Hippocampal formation (tissue), 2 donors: ENCODE data around the gene C8A.

Source experiments
- DNase-seq, 2 donors: peaks; one replicate each; lab custom pipeline; 2025; lab: John Stamatoyannopoulos, UW

Gene C8A

DNA sequence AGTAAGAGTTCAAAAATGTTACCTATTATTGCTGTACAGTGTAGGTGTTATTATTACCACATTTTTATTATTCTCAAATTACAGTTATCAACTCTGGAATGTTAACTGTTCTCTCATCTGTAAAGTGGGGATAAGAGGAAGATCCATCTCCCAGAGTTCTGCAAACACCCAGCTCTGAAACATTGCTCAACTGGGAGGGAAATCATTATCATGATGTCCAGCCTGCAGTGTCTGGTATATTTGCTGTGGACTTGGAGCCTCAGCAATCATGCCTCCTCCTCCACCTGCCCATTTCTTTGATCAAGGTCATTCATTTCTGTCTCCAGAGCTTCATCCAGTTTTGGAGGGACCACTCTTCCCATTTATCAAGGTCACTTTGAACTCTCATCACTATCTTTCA is 39.4 kb downstream of the C8A start:
- no peak for DNase-seq

DNA sequence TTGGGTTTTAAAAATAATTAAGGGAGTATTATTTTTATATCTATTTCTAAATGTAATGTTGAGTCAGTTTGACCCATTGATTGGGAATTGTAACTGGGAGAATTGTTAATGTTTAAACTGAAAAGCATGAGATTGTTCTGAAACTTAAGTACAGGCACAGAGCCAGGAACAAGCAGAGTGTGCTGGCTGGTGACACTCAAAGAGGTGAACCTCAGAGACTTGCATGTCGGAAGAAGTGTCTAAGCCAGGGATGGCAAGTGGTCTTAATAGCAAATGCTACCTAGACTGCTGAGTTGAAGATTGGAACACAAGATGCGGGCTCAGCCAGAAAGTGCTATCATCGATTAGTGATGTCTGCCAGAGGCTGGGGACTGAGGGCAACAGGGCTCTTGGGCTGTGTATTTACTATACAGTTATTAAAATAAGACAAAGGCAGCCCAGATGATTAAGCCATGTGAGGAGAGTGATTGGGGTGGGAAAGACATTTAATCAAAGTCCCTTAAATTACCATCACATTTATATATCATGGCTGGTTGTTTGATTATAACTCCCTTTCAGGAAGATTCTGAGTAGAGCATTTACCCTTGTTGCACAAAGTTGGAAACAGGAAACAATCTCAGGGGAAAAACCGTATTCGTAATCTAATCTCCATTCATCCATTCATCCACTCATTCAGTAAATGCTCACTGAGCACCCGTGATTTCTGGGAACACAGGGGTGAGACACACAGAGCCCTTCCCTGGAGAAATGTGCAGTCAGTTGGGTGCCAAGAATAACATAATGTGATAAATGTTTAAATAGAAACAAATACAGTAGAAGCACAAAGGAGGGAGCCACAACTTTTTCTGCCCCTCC is 42.8 kb downstream of the C8A start:
- DNase-seq: no peak

GRCh38 chr1:56898005-56898373 is 43.4 kb downstream of the C8A start:
- DNase-seq: no peak

DNA sequence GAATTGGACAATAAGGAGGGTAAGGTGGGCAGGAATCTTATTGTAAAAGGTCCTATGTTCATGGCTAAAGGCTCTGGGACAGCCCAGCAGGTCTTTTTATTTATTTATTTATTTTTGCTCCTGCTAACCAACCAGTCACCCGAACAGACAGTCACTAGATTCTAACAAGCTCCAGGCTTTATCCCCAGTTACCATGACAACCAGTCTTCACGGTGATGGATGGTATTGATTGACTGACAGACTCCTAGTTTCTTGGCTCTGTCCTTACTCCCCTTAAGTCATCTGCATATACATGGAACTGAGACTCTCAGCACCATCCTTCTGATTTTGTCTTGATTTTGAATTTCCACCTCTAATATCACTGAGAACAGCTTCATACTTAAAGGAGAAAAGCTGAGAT is 44.3 kb downstream of the C8A start:
- DNase-seq: no peak

GRCh38 chr1:56901716-56902115 is 47.1 kb downstream of the C8A start:
- DNase-seq: no peak

DNA sequence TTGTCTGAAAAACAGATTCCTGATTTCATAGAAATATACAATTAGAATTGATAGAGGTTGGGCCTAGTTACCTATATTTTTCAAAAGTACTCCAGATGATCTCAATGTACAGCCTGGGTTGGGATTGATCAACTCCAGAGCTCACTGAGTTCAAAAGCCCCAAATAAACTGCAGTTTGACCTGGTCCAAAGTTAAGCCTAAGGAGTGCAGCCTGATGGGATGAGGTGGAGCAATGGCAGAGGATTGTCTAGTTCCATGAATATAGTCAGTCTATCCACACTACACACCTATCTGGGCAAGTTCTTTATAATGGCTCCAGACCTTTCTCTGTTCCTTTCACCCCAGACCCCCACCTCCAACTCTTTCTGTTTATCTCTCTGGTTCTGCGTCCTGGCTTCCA is 49.2 kb downstream of the C8A start:
- no peak for DNase-seq

DNA sequence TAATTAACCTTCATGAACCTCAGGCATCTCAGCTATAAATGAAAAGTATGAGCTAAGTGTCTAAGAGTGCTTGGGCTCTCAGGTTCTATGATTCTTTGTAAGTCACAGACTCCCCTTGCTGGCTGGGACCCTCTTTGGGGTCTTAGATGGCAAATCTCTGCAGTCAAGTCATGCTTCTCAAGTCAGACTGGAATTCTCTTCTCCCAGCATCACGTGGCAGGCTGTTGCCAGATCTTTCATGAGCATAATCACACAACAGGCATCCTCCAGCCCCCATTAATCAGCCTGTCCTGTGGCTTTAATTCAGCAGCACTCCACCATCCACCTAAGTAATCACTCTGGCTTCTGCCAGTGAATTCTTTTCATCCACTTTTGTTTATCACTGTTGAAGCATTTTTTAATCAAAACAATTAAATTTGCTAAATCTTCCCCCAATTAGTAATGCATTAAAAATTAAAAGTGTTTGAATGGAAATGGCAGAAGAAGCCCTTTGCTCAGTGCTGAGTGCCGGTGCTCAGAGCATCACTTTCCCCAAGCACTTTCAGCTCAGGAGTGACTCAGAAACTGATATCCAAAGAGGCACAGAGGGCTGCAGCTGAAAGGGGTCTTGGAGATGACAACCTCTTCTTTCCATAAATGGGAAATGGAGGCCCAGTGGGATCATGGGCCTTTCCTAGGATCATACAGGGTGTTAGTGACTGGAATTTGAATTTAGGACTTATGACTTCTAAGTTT is 50.2 kb downstream of the C8A start:
- no peak for DNase-seq

- DNase-seq: no peak
Observed at GRCh38 chr1:56905667-56906066, 51.1 kb downstream of the C8A start.

DNA sequence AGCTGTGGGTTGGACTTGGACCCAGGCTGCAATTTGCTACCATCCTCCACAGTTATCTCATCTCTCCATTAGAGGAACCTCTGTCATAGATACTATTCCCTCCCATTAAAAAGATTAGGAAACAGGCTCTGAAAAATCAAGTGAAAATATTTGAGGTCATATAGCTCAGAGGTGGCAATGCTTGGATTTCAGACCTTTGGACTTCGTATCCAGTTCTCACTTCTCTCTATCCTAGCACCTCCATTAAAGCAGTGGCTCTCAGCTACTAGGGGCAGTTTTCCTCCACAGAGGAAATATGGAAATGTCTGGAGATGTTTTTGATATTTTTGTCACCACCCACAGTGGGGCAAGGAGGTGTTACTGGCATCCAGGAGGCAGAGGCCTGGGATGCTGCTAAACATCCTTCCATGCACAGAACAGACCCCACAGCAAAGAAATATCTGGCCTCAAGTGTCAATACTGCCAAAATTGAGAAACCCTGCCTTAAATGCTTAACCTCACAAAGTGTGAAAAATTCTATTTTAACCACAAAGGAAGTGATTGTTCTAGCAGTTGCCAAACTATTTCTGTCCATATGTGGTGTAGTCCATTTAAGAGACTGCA is 54.1 kb downstream of the C8A start:
- DNase-seq: no peak

DNA sequence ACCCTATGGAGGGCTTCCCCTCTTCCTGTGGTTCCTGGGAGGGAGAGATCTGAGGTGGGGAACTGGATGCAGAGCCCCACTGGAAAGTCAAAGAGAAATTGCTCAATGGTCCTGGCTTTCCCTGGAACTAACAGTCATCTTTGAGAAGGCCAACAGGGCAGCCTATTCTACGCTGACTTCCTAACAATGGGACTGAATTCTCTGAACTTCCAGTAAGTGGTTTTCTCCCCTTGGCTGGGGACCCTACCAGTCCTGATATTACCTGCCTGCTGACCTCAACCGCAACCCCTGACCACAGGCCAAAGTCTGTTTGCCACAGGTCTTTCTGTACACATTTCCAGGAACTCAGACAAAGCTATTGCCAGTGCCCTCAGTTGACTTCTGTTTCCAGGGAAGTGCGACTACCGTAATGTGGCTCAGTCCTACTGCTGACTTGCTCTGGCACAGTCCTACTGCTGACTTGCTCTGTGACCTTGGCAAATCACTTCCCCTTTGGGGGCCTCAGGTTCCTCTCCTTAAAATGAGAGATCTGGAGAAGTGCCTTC is 55.9 kb downstream of the C8A start:
- no peak for DNase-seq

DNA sequence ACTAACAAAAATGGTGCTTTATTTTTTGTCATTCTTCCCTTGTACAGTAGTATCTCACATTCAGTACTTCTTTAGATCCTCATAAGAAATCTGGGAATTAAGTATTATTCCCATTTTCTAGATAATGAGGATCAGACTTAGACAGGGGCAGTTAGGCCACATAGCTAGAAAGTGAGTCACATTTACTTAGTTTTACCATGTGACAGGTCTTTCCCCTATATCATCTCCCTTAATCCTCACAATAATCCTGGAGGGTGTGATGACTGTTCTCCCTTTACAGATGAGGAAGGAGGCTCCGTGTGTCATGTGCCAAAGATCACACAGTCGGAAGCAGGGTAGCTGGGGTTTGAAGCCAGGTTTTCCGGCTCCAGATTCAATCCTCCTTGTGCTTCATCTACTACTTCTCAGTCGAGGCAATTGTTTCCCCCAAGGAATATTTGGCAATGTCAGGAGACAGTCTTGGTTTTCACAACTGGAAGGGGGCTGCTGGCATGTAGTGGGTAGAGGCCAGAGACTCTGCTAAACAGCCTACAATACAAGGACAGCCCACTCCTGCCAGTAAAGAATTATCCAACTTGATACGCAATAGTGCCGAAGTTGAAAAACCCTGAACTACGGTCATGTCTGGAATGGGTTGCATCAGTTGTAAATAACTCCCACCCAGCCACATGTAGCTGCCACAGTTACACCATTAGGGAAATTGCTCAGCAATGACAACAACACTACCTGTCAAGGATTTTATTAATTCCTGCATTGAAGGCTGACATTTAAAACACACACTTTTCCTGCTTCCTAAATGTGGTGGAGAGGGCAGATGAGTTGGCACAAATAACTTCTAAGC is 56.7 kb downstream of the C8A start:
- no peak for DNase-seq

DNA sequence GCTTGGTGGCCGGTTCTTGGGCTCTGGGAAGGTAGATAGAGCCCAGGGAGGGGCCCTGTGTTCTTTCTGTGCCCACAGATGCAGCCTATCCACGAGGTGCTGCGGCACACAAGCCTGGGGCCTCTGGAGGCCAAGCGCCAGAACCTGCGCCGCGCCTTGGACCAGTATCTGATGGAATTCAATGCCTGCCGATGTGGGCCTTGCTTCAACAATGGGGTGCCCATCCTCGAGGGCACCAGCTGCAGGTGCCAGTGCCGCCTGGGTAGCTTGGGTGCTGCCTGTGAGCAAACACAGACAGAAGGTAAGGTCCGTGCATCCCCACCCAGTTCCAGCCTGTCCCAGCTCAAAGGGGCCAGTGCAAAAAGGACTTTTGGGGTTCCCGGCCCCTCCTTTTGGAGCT is 57.7 kb downstream of the C8A start:
- no peak for DNase-seq

DNA sequence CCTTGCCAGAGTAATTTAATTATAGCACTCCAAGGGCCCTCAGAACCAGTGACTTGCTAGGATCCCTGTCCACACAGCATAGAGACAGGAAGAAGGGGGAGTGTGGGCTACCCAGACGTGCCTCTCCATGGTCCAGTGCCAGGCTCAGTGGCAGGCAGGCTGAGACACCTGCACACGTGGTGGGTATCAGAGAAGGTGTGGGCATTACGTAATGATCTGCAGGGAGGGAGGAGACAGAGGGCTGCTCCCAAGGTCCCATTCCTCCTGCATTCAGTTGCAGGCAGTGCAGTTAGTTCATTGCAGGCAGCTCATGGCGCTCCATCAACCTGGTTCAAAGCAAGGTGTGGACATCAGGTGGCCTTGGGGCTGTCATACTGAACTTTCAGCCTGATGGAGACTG is 61.4 kb downstream of the C8A start:
- no peak for DNase-seq

- DNase-seq: no peak
Observed at GRCh38 chr1:56916630-56917029, 62.0 kb downstream of the C8A start.

DNA sequence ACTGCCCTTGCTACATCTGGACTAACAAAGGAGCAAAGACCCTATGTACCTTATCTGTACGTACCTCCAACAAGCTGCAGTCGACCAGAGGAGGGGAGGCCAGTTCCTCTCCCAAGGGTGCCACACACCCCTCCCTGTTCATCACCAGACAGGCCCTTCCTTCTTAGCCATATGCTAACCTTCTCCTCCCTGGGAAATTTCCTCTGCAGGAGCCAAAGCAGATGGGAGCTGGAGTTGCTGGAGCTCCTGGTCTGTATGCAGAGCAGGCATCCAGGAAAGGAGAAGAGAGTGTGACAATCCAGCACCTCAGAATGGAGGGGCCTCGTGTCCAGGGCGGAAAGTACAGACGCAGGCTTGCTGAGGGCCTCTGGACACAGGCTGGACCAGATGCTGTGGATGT is 62.8 kb downstream of the C8A start:
- no peak for DNase-seq

DNA sequence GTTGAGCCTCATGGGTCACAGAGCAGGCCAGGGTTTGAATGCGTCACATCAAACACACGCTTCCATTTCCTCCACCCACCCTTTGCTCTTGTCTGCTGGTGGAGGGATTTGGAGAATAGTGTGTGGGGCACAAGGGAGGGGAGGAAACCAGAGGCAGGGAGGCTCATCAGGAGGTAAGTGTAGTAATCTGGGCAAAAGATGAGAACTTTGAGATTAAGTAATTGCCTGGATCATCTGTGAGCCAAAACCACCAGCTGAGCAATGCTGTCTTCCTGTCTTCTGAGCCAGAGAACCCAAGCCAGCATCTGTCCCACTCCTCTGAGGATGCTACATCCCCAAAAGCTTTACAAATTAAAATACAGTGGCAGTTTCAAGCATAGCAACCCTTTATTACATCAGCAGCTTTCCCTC is 66.0 kb downstream of the C8A start:
- DNase-seq: no peak

DNA sequence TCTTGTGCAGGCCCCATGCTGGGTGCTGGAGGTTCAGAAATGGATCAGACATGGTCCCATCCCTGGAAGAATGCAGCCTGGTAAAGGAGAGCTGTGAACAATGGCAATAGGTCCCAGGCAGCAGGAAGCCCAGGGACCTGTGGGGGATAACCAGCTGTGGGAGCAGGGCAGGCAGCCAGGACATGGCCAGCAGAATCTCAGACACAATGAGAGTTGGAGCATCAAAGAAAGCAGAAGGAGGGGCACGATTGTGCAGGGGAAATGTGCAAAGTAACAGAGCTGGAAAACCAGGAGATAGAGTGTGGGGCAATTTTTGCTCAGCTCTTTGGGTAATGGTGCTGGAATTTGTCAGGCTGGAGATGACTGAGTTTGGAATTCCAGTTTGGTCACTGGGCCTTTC is 66.9 kb downstream of the C8A start:
- no peak for DNase-seq

DNA sequence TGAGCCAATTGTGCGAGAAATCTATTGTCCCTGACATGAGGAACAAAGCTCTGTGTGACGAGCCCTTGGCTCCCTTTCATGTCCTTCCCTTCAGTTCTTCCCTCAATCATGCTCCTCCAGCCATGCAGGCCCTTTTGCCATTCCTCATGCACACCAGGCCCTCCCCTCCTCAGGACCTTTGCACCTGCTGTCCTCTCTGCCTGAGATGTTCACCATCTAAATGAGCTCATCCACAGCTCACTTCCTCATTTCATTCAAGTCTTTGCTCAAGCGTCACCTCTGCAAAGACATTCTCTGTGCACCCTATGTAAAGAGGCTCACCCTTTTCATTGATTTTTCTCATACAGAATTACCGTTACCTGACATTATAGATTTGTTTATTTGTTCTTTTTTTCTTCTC is 67.5 kb downstream of the C8A start:
- DNase-seq: no peak

DNA sequence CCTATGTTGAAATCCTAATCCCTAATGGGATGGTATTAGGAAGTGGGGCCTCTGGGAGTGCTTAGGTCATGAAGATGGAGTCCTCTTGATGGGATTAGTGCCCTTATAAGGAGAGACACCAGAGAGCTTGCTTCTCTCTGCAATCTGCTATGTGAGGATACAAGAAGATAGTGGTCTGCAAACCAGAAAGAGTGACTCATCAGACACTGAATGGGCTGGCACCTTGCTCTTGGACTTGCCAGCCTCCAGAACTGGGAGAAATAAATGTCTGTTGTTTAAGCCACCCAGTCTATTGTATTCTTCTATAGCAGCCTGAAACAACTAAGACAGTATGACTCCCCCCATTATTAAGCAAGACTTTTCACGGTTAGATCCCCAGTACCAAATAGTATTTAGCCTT is 67.9 kb downstream of the C8A start:
- DNase-seq: no peak

- no peak for DNase-seq
Observed at GRCh38 chr1:56923201-56923600, 68.6 kb downstream of the C8A start.

DNA sequence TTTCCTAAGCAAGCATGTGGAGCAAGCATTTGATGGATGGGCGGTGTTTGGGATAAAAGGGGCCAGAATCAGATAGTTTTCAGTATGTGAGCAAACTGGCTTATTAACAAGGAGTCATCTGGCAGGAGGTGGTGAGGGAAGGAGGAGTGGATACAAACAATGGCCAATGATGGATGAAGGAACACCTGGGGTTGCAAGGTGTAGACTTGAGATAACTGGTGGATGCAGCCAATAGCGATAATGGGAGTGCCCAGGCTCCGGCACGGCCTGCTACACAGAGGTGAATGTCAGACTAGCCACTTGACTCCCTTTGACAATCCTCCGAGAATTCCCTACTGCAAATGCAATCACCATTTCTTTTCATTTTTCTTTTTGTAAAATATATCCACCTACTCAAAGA is 69.5 kb downstream of the C8A start:
- no peak for DNase-seq

DNA sequence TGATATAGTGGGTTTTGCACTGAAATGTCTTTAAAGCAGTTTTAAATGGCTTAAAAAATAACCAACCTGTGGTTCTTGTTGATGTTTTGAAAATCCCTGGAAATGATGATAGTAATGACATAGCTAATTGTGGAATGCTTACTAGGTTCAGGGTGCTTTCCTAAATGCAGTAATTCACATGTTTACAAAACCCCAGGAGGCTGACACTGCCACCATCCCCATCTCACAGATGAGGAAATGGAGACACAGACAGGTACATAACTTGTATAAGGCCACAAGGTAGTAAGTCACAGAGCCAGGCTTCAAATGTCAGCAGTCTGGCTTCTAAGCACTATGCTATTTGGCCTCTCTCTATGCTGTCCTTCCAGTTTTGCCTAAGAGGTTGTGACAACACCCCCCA is 70.6 kb downstream of the C8A start:
- no peak for DNase-seq
